AG09309 (cell line): ENCODE results near the gene TRIM72.

Experiments used
- DNase-seq: peaks from one replicate; pipeline ENCODE4 v3.0.0-alpha.2; 2010; ENCODE audit warnings: low read depth
- H3K4me3 ChIP-seq: 2 replicates; pipeline ENCODE4 v1.5.1; 2011; ENCODE audit warnings: mild to moderate bottlenecking, low read depth, low read length, moderate library complexity; ENCODE audit not compliant: control insufficient read depth
- TF ChIP-seq, protein P1 (sequence below): IDR thresholded peaks from 2 replicates; pipeline ENCODE4 v1.5.1; 2011; ENCODE audit warnings: mild to moderate bottlenecking, low read depth, low read length, inconsistent platforms; ENCODE audit not compliant: insufficient read depth, control insufficient read depth; ENCODE audit errors: missing control alignments

TRIM72 gene

DNA sequence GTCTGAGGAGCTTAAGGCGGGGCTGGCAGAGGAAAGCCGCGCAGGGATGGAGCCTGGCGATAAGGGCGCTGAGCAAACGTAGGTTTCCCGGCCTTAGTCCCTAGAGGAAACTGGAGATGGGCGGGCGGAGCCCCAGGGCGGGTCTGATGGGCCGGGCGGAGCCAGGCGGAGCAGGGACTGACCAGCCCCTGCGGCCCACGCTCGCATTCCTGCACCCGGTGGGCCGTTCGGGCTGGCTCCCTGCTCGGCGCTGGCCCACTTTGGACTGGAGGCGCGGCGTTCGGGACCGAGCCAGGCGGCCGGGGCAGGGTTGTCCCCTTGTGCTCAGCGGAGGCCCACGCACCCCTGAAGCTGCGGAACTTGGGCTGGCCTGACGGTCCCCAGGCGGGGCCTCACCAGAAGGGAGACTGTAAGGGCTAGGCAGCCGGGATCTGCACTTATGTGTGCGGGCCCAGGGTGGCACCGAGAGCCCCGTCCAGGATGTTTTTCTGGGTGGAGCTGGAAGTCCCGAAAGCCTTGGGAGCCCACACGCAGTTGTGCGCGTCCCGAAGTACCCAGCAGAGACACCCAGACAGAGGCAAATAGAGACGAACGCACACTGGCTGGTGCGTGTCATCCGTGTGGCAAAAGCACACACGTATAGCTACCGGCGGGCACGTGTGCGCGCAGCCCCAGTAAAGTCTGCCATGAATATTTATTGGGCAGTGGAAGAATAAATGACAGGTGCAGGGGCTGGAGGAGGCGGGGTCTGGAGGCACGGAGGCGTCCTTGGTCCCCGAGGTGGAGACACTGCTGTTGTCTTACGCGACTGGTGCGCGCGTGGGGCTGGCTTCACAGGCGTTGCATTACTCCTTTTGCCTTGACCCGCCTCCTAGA lies 1.6 kb downstream of the TRIM72 start:
- TF ChIP-seq, protein P1, sequence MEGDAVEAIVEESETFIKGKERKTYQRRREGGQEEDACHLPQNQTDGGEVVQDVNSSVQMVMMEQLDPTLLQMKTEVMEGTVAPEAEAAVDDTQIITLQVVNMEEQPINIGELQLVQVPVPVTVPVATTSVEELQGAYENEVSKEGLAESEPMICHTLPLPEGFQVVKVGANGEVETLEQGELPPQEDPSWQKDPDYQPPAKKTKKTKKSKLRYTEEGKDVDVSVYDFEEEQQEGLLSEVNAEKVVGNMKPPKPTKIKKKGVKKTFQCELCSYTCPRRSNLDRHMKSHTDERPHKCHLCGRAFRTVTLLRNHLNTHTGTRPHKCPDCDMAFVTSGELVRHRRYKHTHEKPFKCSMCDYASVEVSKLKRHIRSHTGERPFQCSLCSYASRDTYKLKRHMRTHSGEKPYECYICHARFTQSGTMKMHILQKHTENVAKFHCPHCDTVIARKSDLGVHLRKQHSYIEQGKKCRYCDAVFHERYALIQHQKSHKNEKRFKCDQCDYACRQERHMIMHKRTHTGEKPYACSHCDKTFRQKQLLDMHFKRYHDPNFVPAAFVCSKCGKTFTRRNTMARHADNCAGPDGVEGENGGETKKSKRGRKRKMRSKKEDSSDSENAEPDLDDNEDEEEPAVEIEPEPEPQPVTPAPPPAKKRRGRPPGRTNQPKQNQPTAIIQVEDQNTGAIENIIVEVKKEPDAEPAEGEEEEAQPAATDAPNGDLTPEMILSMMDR: no peak
- no peak for DNase-seq
- peak overlapping the region; percentile 46 for H3K4me3 ChIP-seq

DNA sequence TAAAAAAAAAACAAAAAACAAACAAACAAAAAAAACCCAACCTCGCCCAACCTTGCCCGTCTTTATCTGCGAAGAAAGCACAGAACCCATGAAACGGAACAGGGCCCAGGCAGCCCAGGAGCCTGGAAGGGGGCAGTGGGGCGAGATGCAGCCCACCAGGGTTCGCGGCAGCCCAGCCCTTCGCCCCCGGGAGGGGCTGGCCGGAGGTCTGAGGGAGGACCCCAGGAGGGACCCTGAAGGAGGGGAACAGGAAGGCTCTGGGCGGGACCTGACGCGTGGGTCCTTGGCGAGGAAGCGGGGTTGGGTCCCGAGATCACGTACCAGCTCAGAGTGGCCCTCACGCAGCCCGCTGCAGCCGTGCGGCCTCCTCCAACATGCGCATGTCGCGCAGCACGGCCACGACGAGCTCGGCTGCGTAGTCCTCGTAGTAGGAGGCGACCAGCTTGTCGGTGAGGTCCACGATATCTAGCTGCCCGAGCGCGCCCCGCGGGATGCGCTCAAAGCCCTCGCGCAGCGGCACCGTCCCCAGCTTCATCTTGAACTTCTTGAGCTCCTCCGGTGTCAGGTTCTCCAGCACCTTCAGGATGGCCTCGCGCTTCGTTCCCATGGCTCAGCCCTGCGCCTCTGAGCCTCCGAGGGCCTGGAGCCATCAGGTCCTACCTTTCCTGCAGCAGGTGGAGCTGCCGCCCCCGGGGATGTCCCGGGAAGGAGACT lies 2.7 kb downstream of the TRIM72 start, which contains the start of gene PYDC1:
TSS of gene PYDC1 (minus strand) at position 714 of the 714 bp plus-strand sequence. CDS start at position 607, 107 bp downstream.
- no peak for DNase-seq
- TF ChIP-seq, protein P1: no peak
- H3K4me3 ChIP-seq: no peak within 1 kb of the TSS

DNA sequence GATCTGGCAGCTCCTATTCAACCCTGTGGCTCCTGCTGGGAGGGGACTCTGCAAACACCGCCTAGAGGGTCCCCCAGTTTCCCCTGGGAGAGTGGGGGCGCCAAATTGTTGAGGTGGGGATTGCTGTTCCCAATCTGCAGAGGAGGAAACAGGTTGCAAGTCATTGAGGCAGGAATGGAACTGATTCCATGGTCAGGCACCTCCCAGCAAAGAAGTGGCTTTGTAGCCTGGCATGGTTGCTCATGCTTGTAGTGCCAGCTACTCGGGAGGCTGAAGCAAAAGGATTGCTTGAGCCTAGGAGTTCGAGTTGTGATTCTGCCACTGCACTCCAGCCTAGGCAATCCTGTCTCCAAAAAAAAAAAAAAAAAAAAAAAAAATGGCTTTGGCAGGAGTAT lies 3.2 kb downstream of the TRIM72 start:
- no peak overlapping the region for H3K4me3 ChIP-seq
- TF ChIP-seq, protein P1: no peak
- DNase-seq: no peak

DNA sequence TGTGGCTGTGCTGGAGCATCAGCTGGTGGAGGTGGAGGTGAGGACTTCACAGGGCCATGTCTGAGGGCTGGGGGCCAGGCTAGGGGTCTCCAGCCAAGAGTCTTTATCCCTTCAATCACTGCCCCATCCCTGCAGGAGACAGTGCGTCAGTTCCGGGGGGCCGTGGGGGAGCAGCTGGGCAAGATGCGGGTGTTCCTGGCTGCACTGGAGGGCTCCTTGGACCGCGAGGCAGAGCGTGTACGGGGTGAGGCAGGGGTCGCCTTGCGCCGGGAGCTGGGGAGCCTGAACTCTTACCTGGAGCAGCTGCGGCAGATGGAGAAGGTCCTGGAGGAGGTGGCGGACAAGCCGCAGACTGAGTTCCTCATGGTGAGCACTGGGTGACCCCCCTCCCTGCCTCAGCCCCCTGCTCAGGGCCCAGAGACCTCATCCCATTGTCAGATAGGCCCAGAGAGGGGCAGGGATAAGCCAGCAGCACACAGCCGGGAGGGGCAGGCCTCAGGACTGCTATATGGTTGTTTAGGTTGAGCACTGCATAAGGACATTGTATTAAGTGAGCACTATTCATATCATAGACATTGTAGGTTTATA lies 5.3 kb downstream of the TRIM72 start:
- TF ChIP-seq, protein P1: no peak
- H3K4me3 ChIP-seq: no peak overlapping the region
- DNase-seq: no peak

DNA sequence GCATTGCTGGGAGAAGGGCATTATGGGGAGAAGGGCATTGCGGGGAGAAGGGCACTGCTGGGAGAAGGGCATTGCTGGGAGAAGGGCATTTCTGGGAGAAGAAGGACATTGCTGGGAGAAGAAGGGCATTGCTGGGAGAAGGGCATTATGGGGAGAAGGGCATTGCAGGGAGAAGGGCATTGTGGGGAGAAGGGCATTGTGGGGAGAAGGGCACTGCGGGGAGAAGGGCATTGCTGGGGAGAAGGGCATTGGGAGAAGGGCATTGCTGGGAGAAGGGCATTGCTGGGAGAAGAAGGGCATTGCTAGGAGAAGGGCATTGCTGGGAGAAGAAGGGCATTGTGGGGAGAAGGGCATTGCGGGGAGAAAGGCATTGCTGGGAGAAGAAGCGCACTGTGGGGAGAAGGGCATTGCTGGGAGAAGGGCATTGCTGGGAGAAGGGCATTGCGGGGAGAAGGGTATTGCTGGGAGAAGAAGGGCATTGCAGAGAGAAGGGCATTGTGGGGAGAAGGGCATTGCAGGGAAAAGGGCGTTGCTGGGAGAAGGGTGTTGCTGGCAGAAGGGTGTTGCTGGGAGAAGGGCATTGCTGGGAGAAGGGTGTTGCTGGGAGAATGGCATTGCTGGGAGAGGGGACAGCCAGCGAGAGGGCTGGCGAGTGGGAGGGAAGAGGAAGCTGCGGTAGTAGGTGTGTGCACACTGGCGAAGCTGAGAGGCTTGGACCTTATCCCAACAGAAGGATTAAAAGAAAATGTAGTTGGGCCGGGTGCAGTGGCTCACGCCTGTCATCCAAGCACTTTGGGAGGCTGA lies 7.6 kb downstream of the TRIM72 start:
- DNase-seq: no peak

More for the DNA sequence above, 7.6 kb downstream of the TRIM72 start:
- TF ChIP-seq, protein P1: no peak
- no peak overlapping the region for H3K4me3 ChIP-seq
